H1 (cell line): ENCODE data around the gene PRAME. TPM values are rescaled to one million over a fixed set of nuclear protein-coding genes. Genes with fewer than 3 reads are reported as not detected.

Experiments used
- CBX5 ChIP-seq: fragments of 300-800, 300-1000 bp; sonication (generic); IDR thresholded peaks from 2 replicates; pipeline ENCODE4 v1.7.1; 2016; ENCODE audit warnings: antibody characterized with exemption, low read length, low read depth
- CREB1 ChIP-seq: IDR thresholded peaks from 2 replicates; pipeline ENCODE4 v1.6.1; 2012; ENCODE audit warnings: inconsistent platforms
- MAFK ChIP-seq: IDR thresholded peaks from 2 replicates; pipeline ENCODE4 v1.6.1; 2012; ENCODE audit warnings: low read depth, mild to moderate bottlenecking, improper control_type of control experiment, low read length
- RAD21 ChIP-seq, 2 experiments: IDR thresholded peaks in 1 of 2; conservative IDR thresholded peaks in 1 of 2; 2 replicates each; pipeline ENCODE4 v1.6.1; 2011; ENCODE audit warnings: low read depth in 2 of 2, low read length in 2 of 2, improper control_type of control experiment in 1 of 2, inconsistent platforms in 1 of 2, mild to moderate bottlenecking in 1 of 2, moderate library complexity in 1 of 2
- RFX5 ChIP-seq: IDR thresholded peaks from 2 replicates; pipeline ENCODE4 v1.6.1; 2011; ENCODE audit warnings: low read depth, low read length, improper control_type of control experiment, borderline replicate concordance
- SIRT6 ChIP-seq: IDR thresholded peaks from one replicate; pipeline ENCODE4 v1.7.1; 2012; ENCODE audit warnings: low read length, inconsistent platforms
- SRF ChIP-seq: IDR thresholded peaks from 2 replicates; pipeline ENCODE4 v1.6.1; 2011; ENCODE audit warnings: mild to moderate bottlenecking, low read depth, low read length, moderate library complexity
- TBP ChIP-seq: IDR thresholded peaks from 2 replicates; pipeline ENCODE4 v1.6.1; 2011; ENCODE audit warnings: low read depth, low read length, improper control_type of control experiment
- ZNF274 ChIP-seq: IDR thresholded peaks from 2 replicates; pipeline ENCODE4 v1.7.0; 2012; ENCODE audit warnings: low read length, borderline replicate concordance; ENCODE audit errors: extremely low read depth
- polyA plus RNA-seq, 7 experiments: library from polyadenylated mRNA; depleted of rRNA in 3 of 7; stranded (reverse) in 5 of 7; unstranded in 2 of 7; fragments of >200 nt in 5 of 7; fragments of 200-250 nt in 2 of 7; gene quantifications; 1 replicate in 5 of 7; 2 replicates in 1 of 7; 4 replicates in 1 of 7; pipeline versions ENCODE4 v1.2.1 to v1.2.3, GENCODE V29; 2011 to 2013; ENCODE audit warnings: missing spikeins in 2 of 7, mixed read lengths in 2 of 7
- total RNA-seq: library from RNA; stranded (reverse); fragmentation: NEBNext Ultra II Directional; extraction: Animal tissue kit (Norgen Biotek cat#: 25700); gene quantifications from 2 replicates; pipeline ENCODE4 v1.2.1, GENCODE V29; 2021
- TF ChIP-seq, protein P1 (sequence below): IDR thresholded peaks from 2 replicates; pipeline ENCODE4 v1.6.1; 2012; ENCODE audit warnings: inconsistent platforms

PRAME gene
- total and polyA plus RNA-seq, 2 of the 8 experiments (the other 6 are each of a cell fraction or from before 2014, with no cell fraction given), result 0.15 to 1.1 TPM

- TF ChIP-seq, protein P1, sequence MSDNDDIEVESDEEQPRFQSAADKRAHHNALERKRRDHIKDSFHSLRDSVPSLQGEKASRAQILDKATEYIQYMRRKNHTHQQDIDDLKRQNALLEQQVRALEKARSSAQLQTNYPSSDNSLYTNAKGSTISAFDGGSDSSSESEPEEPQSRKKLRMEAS, result no peak
- no peak for TF ChIP-seq RFX5
- TF ChIP-seq SIRT6, result no peak
- TF ChIP-seq TBP, result no peak
- TF ChIP-seq SRF, result no peak
- TF ChIP-seq CBX5, result no peak
- TF ChIP-seq ZNF274, result no peak
- no peak for TF ChIP-seq MAFK
- TF ChIP-seq RAD21 (IDR thresholded peaks at IDR 0.05 in 1 of 2, conservative IDR thresholded peaks at IDR 0.05 in 1 of 2; ENCODE audit: low read depth in 2 of 2, low read length in 2 of 2), result no peak
- TF ChIP-seq CREB1, result no peak
These were observed 11.8 kb downstream of the PRAME start (continued) for GRCh38 chr22:22547226-22547625.
